ENCODE data around the gene CCDC30. TPM values are rescaled to one million over a fixed set of nuclear protein-coding genes. Genes with fewer than 3 reads are reported as not detected.

The CCDC30 gene
- total and polyA plus RNA-seq, 10 of the 15 experiments (the other 5 are each of a cell fraction or from before 2014, with no cell fraction given): 0.46 to 1.8 (median 1.0) TPM

- TF ChIP-seq, protein P1, sequence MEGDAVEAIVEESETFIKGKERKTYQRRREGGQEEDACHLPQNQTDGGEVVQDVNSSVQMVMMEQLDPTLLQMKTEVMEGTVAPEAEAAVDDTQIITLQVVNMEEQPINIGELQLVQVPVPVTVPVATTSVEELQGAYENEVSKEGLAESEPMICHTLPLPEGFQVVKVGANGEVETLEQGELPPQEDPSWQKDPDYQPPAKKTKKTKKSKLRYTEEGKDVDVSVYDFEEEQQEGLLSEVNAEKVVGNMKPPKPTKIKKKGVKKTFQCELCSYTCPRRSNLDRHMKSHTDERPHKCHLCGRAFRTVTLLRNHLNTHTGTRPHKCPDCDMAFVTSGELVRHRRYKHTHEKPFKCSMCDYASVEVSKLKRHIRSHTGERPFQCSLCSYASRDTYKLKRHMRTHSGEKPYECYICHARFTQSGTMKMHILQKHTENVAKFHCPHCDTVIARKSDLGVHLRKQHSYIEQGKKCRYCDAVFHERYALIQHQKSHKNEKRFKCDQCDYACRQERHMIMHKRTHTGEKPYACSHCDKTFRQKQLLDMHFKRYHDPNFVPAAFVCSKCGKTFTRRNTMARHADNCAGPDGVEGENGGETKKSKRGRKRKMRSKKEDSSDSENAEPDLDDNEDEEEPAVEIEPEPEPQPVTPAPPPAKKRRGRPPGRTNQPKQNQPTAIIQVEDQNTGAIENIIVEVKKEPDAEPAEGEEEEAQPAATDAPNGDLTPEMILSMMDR (IDR thresholded peaks at IDR 0.05 in 2 of 3, conservative IDR thresholded peaks at IDR 0.05 in 1 of 3; ENCODE audit: control insufficient read depth in 2 of 3, extremely low read depth in 1 of 3, insufficient read depth in 1 of 3, low read depth in 3 of 3, low read length in 3 of 3): 0 out of 6 replicates have a peak, but pooled peaks of 1 of the 3 experiments have one; percentile 5
- TF ChIP-seq ETV6 (conservative IDR thresholded peaks at IDR 0.05 in 1 of 2, IDR thresholded peaks at IDR 0.05 in 1 of 2; ENCODE audit: borderline replicate concordance in 1 of 2, low read depth in 1 of 2) (no peak), RELA (IDR thresholded peaks at IDR 0.05; ENCODE audit: borderline replicate concordance, partially characterized antibody) (no peak), ZNF24 (IDR thresholded peaks at IDR 0.05) (no peak), WRNIP1 (IDR thresholded peaks at IDR 0.05; ENCODE audit: borderline replicate concordance, low read depth, low read length) (no peak), ZBTB4 (CRISPR knock-in tag; IDR thresholded peaks at IDR 0.05) (no peak), MTA2 (IDR thresholded peaks at IDR 0.05; ENCODE audit: low read depth) (peak; percentile 55; the same call in 1 of the 2 replicates), ELK1 (IDR thresholded peaks at IDR 0.05; ENCODE audit: low read depth, low read length) (0 out of 2 replicates have a peak, but pooled peaks have one; percentile 12)
- TF ChIP-seq, protein P2, sequence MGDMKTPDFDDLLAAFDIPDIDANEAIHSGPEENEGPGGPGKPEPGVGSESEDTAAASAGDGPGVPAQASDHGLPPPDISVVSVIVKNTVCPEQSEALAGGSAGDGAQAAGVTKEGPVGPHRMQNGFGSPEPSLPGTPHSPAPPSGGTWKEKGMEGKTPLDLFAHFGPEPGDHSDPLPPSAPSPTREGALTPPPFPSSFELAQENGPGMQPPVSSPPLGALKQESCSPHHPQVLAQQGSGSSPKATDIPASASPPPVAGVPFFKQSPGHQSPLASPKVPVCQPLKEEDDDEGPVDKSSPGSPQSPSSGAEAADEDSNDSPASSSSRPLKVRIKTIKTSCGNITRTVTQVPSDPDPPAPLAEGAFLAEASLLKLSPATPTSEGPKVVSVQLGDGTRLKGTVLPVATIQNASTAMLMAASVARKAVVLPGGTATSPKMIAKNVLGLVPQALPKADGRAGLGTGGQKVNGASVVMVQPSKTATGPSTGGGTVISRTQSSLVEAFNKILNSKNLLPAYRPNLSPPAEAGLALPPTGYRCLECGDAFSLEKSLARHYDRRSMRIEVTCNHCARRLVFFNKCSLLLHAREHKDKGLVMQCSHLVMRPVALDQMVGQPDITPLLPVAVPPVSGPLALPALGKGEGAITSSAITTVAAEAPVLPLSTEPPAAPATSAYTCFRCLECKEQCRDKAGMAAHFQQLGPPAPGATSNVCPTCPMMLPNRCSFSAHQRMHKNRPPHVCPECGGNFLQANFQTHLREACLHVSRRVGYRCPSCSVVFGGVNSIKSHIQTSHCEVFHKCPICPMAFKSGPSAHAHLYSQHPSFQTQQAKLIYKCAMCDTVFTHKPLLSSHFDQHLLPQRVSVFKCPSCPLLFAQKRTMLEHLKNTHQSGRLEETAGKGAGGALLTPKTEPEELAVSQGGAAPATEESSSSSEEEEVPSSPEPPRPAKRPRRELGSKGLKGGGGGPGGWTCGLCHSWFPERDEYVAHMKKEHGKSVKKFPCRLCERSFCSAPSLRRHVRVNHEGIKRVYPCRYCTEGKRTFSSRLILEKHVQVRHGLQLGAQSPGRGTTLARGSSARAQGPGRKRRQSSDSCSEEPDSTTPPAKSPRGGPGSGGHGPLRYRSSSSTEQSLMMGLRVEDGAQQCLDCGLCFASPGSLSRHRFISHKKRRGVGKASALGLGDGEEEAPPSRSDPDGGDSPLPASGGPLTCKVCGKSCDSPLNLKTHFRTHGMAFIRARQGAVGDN (IDR thresholded peaks at IDR 0.05): peak; percentile 84; the same call in 1 of the 2 replicates
These were observed 6.9 kb upstream of the CCDC30 start, which contains the start of the genes PPCS and ZMYND12 (continued) for GRCh38 chr1:42456010-42456753.

Data from GM12878 (cell line).